SU-DHL-6 (cell line): ENCODE measurements around the gene ASIP.

Experiments used
- CTCF ChIP-seq: fragments of 200-600 bp; sonication (generic); IDR thresholded peaks from one replicate; pipeline ENCODE4 v1.5.1; 2017; ENCODE audit warnings: antibody characterized with exemption, mild to moderate bottlenecking, low read length, moderate library complexity; ENCODE audit not compliant: insufficient read depth, poor library complexity, severe bottlenecking
- EZH2phosphoT487 ChIP-seq: fragments of 200-600 bp; sonication (generic), shearing (Covaris generic); conservative IDR thresholded peaks from 2 replicates; pipeline ENCODE4 v1.6.1; 2018; ENCODE audit warnings: mild to moderate bottlenecking, antibody characterized with exemption, low read length, moderate library complexity, mixed read lengths

GRCh38 chr20:34242879-34243278, 1.7 kb downstream of the ASIP start:
- TF ChIP-seq CTCF = no peak
- no peak for TF ChIP-seq EZH2phosphoT487
